Measurements from ENCODE around the gene P3H4.
A peak's percentile ranks its signal among the peaks of the same experiment; 100 is the strongest.

P3H4 gene

DNA sequence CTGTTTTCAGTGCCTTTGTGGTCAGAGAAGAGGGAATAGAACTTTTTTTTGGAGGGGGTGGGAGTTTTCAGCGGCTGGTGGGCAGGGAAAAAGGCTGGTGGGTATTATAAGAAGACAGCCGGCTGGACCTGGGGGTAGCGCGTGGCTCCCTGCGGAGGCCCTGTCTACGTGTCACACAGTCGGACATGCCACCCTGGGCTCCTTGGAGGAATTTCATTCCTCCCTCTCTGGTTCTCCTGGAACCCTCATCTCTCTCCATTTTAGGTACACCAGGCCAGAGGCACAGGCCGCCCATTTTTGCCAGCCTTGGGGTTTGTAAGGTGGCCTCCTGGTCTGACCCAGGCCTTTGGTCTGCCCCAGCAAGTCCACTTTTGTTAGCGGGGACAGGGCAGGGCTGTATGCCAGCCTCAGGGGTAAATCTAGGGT lies 2.0 kb upstream of the P3H4 start:
- DNase-seq (ENCODE audit: insufficient read length, low spot score) (no peak), FAIRE-seq (no peak)
- TF ChIP-seq, protein P1, sequence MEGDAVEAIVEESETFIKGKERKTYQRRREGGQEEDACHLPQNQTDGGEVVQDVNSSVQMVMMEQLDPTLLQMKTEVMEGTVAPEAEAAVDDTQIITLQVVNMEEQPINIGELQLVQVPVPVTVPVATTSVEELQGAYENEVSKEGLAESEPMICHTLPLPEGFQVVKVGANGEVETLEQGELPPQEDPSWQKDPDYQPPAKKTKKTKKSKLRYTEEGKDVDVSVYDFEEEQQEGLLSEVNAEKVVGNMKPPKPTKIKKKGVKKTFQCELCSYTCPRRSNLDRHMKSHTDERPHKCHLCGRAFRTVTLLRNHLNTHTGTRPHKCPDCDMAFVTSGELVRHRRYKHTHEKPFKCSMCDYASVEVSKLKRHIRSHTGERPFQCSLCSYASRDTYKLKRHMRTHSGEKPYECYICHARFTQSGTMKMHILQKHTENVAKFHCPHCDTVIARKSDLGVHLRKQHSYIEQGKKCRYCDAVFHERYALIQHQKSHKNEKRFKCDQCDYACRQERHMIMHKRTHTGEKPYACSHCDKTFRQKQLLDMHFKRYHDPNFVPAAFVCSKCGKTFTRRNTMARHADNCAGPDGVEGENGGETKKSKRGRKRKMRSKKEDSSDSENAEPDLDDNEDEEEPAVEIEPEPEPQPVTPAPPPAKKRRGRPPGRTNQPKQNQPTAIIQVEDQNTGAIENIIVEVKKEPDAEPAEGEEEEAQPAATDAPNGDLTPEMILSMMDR (IDR thresholded peaks at IDR 0.05; ENCODE audit: insufficient read depth, missing control alignments): no peak

DNA sequence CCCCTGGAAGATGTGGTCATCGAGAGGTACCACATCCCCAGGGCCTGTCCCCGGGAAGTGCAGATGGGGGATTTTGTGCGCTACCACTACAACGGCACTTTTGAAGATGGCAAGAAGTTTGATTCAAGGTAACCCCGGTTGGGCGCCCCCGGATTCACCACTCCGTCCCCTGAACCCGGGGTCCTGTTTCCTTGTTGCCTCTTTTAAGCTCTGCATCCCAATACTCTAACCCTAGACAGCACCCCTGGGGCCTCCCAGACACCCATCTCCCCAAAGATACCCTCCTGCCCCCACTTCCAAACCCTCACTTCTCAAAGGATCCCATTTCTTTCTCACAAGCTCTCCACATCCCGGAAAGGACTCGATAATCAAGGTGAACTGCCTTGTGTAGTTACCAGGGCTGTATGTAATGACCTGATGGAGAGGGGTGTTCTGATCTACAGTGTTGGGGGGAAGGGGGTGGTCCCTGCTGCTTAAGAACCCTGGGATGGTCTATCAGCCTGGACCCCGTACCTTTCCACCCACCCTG lies 1.5 kb upstream of the P3H4 start:
- DNase-seq (ENCODE audit: insufficient read length, low spot score): no peak
- FAIRE-seq: no peak
- TF ChIP-seq, protein P1 (IDR thresholded peaks at IDR 0.05; ENCODE audit: insufficient read depth, missing control alignments): no peak

DNA sequence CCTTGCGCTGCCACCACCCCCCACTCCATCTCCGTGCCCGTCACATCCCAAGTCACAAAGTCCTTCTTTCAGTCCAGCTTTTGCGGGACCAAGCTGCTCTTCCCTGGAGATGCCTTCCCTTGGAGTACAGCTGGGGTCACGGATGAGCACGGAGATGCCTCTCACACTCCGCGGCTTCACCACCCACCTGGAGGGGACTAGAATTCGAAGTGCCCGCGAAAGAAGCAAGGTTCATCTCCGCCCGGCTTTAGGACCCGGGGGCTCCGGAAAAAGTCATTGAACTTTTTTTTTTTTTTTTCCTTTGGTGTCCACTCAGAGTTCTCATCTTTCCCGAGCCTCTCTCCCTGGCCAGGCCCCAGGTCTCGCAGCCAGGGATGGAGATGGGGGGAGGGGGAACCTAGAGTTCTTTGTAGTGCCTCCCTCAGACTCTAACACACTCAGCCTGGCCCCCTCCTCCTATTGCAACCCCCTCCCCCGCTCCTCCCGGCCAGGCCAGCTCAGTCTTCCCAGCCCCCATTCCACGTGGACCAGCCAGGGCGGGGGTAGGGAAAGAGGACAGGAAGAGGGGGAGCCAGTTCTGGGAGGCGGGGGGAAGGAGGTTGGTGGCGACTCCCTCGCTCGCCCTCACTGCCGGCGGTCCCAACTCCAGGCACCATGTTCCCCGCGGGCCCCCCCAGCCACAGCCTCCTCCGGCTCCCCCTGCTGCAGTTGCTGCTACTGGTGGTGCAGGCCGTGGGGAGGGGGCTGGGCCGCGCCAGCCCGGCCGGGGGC lies 817 bp upstream of the P3H4 start, which contains the start of gene FKBP10:
Gene FKBP10, plus strand, starts transcription at position 624 of the 771 bp plus-strand sequence. Its CDS starts 31 bp downstream, at position 655.
- FAIRE-seq (no peak), DNase-seq (ENCODE audit: insufficient read length, low spot score) (peak; percentile 50)
- TF ChIP-seq, protein P1 (IDR thresholded peaks at IDR 0.05; ENCODE audit: insufficient read depth, missing control alignments): no peak

DNA sequence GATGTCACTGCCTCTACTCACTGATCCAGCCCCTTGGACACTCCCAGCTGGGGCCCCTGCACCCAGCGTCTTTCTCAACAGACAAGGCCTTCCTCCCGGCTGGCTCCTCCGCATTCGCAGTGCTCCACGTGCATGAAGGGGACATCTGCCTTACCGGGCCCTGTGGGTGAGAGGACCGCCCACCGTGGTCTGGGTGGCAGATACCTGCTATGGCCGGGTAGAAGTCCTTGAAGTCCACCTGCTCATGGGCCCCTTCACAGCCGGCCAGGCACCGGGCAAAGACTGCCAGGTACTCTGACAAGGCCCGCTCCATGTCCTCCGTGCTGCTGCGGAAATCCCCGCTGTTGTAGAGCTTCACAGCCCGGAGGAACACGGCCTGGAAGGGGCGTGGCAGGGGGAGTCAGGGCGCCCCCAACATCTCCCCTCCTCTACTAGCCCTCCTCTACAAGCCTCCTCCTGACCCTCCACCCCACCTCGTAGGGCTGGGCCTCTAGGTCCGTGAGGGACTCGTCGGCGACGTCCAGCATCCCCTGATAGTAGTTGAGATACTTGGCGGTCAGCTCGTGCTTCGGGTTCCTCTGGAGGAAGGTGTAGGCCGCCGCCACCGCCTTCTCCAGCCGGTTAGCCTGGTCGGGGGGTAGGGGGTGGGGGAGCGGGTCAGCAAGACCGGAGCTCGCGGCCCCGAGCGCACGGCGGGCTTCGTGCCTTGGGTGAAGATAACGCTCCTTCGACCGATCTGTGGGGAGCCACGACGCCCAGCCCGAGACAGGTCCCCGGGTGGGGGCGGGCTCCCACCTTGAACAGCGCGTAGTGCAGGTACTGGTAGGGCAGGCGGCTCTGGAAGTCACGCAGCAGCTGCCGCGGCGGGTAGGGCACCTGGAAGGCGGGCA lies 845 bp downstream of the P3H4 start:
- no peak for FAIRE-seq
- no peak for DNase-seq (ENCODE audit: insufficient read length, low spot score)
- TF ChIP-seq, protein P1 (IDR thresholded peaks at IDR 0.05; ENCODE audit: insufficient read depth, missing control alignments): no peak

DNA sequence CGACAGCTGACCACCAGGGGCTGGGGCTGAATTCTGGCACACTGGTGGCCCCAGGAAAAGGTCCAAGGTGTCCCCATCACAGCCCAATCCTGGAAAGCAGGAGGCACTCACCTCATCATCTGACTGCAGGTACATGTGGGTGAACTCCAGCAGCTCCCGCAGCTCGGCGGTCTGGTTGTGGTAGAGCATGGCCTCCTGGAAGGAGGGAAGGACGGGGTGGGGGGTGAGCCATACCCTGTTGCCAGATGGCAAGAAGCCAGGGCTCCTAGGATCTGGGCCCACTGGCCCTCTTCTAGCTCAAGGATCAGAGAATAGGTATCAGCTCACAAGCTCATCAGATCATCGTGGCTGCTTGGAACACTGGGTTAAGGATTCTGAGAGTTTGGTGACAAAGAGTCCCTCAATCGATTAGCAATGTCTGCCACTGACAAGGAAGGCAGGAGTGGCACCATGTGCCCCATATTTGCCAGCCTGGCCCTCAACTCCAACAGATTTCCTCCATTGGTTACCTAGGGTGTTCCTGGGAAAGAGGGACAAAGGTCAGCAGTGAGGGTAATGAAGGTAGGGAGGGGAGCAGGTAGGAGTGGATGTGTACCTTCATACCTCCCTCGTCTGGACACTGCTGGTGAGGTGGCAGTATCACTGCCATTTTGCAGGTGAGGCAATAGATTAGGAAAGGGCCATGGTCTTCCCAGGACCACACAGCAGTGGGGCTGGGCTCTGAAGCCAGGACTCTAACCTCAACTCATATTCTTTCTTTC lies 4.9 kb downstream of the P3H4 start:
- DNase-seq (ENCODE audit: insufficient read length, low spot score) (no peak), FAIRE-seq (no peak)
- TF ChIP-seq, protein P1 (IDR thresholded peaks at IDR 0.05; ENCODE audit: insufficient read depth, missing control alignments): no peak

DNA sequence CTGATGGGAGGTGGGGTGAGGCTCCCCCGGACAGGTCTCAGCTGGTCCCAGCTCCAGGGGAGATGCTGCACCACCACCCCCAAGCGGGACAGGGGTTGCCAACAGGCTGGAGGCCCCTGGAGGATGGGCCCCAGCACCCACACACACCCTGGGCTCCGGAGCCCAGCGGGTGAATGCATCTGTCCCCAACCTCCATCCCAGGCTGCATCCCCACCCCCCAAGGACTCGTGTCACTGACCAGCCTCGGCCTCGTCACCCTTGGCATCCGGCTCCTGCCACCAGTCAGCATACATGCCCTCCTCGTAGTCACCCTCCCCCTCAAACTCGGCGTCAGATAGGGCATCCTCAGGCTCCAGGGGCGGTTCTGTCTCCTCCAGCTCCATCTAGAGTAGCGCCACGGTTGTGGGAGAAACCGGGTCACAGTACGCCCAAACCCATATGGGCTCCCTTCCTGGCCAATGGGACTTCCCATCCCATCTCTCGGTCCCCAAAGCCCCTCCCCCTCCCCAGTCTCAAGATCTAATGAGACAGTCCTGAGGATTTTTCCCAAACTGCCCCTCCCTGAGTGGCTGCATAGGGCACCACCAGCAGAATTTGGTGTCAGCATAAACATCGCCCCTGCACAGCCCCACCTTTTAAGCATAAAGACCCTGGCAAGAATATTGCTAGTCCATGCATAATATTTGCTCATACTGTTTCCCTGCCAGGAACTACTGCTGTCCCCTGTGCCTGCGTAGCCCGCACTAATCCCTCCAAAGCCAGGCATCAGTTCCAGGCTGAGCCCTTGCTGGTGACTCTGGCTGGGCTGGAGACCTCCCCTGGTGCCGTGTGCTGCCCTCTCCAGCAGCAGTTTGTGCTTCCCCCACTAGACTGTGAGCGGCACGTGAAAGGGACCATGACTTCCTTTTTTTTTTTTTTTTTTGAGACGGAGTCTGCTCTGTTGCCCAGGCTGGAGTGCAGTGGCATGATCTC lies 8.4 kb downstream of the P3H4 start:
- TF ChIP-seq, protein P1 (IDR thresholded peaks at IDR 0.05; ENCODE audit: insufficient read depth, missing control alignments): no peak
- DNase-seq (ENCODE audit: insufficient read length, low spot score) (no peak), FAIRE-seq (no peak)

Data from D721Med (cell line).